Mesendoderm (in vitro differentiated cells): ENCODE results near the gene CRADD.

Experiments used
- DNase-seq: peaks from one replicate; pipeline ENCODE4 v3.0.0; 2013
- H2AK5ac ChIP-seq: 2 replicates; pipeline ENCODE4 v1.6.1; 2013; ENCODE audit warnings: low read length, inconsistent platforms
- H2BK120ac ChIP-seq: 2 replicates; pipeline ENCODE4 v1.6.1; 2013; ENCODE audit warnings: low read depth, mild to moderate bottlenecking, low read length, moderate library complexity, mixed read lengths
- H2BK15ac ChIP-seq: replicated peaks from 2 replicates; pipeline ENCODE4 v1.6.1; 2013; ENCODE audit warnings: low read depth, mild to moderate bottlenecking, moderate library complexity
- H2BK5ac ChIP-seq: 2 replicates; pipeline ENCODE4 v1.6.1; 2013; ENCODE audit warnings: low read length, inconsistent platforms
- H3K18ac ChIP-seq: 2 replicates; pipeline ENCODE4 v1.6.1; 2013; ENCODE audit warnings: mild to moderate bottlenecking, low read length, mixed read lengths
- H3K23ac ChIP-seq: one replicate; pipeline ENCODE4 v1.6.1; 2013; ENCODE audit warnings: low read length
- H3K27ac ChIP-seq: 2 replicates; pipeline ENCODE4 v1.5.1; 2013; ENCODE audit warnings: low read depth, mild to moderate bottlenecking, inconsistent platforms, low read length, moderate library complexity
- H3K27me3 ChIP-seq: 2 replicates; pipeline ENCODE4 v1.6.1; 2013; ENCODE audit warnings: low read length, control low read depth, mild to moderate bottlenecking, inconsistent platforms; ENCODE audit not compliant: insufficient read depth, poor library complexity
- H3K36me3 ChIP-seq: 2 replicates; pipeline ENCODE4 v1.6.1; 2013; ENCODE audit warnings: low read length, inconsistent platforms; ENCODE audit not compliant: control insufficient read depth, insufficient read depth
- H3K4ac ChIP-seq: one replicate; pipeline ENCODE4 v1.6.1; 2013; ENCODE audit warnings: low read depth, mild to moderate bottlenecking, low read length, moderate library complexity
- H3K4me1 ChIP-seq: 2 replicates; pipeline ENCODE4 v1.6.1; 2013; ENCODE audit warnings: low read depth, low read length, inconsistent platforms; ENCODE audit not compliant: control insufficient read depth
- H3K4me2 ChIP-seq: 2 replicates; pipeline ENCODE4 v1.6.1; 2013; ENCODE audit warnings: low read length
- H3K4me3 ChIP-seq: 2 replicates; pipeline ENCODE4 v1.5.1; 2013; ENCODE audit warnings: mild to moderate bottlenecking, low read length
- H3K56ac ChIP-seq: one replicate; pipeline ENCODE4 v1.6.1; 2013; ENCODE audit warnings: low read length
- H3K79me1 ChIP-seq: 2 replicates; pipeline ENCODE4 v1.6.1; 2013; ENCODE audit warnings: low read length, inconsistent platforms
- H3K79me2 ChIP-seq: 2 replicates; pipeline ENCODE4 v1.6.1; 2013; ENCODE audit warnings: mild to moderate bottlenecking, low read length; ENCODE audit not compliant: control insufficient read depth, insufficient read depth
- H3K9ac ChIP-seq: 2 replicates; pipeline ENCODE4 v1.6.1; 2013; ENCODE audit warnings: low read length, inconsistent platforms
- H4K5ac ChIP-seq: one replicate; pipeline ENCODE4 v1.6.1; 2013; ENCODE audit warnings: low read length
- H4K8ac ChIP-seq: one replicate; pipeline ENCODE4 v1.6.1; 2013; ENCODE audit warnings: low read depth, mild to moderate bottlenecking, control low read depth, low read length, moderate library complexity
- WGBS: extraction: QIAGEN DNeasy Blood & Tissue Kit; methylation state at CpG from one replicate; pipeline ENCODE4 v1.1.7; 2013; ENCODE audit warnings: low lambda C conversion rate, missing lambda C conversion rate; ENCODE audit not compliant: insufficient coverage; ENCODE audit errors: extremely low coverage; 5-methylcytosine and 5-hydroxymethylcytosine counted together

Gene CRADD

GRCh38 chr12:93824514-93825500, 147.6 kb downstream of the CRADD start:
- Histone ChIP-seq H3K79me1 (no peaks in the 10 kb centered on the region), H3K4me2 (no peak overlapping the region), H3K4me3 (no peak overlapping the region), H3K27me3 (no peaks in the 10 kb centered on the region), H4K8ac (no peak overlapping the region), H3K4me1 (peaks cover 8% of the 10 kb centered on the region), H3K56ac (no peak overlapping the region), H3K79me2 (no peaks in the 10 kb centered on the region), H3K36me3 (no peaks in the 10 kb centered on the region), H3K23ac (no peak overlapping the region), H3K27ac (no peak overlapping the region), H2BK15ac (peak overlapping the region; percentile 28), H2BK5ac (no peak overlapping the region), H3K4ac (no peak overlapping the region), H2BK120ac (no peak overlapping the region), H3K9ac (no peak overlapping the region), H3K18ac (peak overlapping the region; percentile 78), H4K5ac (no peak overlapping the region), H2AK5ac (no peak overlapping the region)
- WGBS, result no CpG with 5 or more reads among the region's 11 CpGs
- DNase-seq, result peak; percentile 94

DNA sequence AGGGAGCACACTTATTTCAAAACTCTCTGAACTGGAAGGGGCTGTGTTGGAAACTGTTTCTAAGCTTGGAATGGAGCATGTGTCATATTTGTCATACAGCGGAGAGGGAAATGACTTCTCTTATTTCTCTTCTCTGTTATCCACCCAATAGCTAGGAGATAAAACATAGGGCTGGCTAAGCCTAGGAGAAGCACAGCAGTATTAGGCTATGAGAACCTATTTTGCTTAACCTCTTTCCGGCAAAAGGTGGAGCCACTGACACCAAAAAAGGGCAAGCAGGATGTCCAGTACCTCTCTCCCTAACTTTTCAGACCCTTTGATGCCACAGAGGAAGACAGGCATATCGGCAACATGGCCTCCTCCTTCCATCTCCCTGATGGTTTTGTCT, 148.3 kb downstream of the CRADD start:
- H3K27ac ChIP-seq, result no peak overlapping the region

DNA sequence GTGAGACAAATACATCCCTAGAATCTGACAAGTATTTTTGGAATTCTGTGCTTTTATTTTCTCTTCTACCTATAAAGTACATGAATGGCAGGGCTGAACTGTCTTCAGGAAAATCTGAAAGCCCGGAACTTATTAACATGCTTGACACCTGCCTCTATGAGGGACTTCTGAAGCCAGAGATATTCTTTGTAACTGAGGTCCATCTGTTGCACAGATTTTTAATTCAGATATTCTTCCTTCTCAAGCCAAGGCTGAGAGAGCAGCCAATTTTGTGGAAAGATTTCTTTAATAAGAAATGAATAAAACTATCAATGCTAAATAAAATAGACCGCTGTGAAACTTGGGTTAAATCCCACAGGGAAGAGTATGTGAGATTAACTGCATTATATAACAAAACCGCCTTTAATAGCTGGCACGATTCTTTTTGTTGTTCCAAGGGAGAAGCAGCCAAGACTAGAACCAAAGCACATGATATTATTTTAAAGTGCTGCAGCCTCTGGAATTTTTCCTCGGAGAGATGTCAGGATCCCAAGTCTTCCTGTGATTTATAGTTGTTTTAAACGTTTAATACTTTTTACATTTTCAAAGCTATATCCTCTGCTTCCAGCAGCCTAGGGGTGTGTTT, 148.9 kb downstream of the CRADD start:
- Histone ChIP-seq H2BK5ac (no peak overlapping the region), H3K27me3 (no peaks in the 10 kb centered on the region), H2AK5ac (no peak overlapping the region), H4K5ac (no peak overlapping the region), H3K27ac (no peak overlapping the region), H3K4me1 (peaks cover 8% of the 10 kb centered on the region), H3K4me3 (no peak overlapping the region), H3K56ac (no peak overlapping the region), H3K79me1 (no peaks in the 10 kb centered on the region), H3K4ac (no peak overlapping the region), H4K8ac (no peak overlapping the region), H3K79me2 (no peaks in the 10 kb centered on the region), H3K23ac (no peak overlapping the region), H3K4me2 (no peak overlapping the region), H3K18ac (no peak overlapping the region), H3K36me3 (no peaks in the 10 kb centered on the region), H2BK120ac (no peak overlapping the region), H2BK15ac (no peak overlapping the region), H3K9ac (no peak overlapping the region)
- no CpG with 5 or more reads among the region's 6 CpGs for WGBS
- no peak for DNase-seq

More for the DNA sequence above, 148.3 kb downstream of the CRADD start:
- Histone ChIP-seq H3K4me2 (no peak overlapping the region), H4K8ac (no peak overlapping the region), H3K4ac (no peak overlapping the region), H3K4me1 (peaks cover 8% of the 10 kb centered on the region), H3K79me2 (no peaks in the 10 kb centered on the region), H3K56ac (no peak overlapping the region), H2AK5ac (no peak overlapping the region), H2BK15ac (peak overlapping the region; percentile 28), H3K79me1 (no peaks in the 10 kb centered on the region), H3K27me3 (no peaks in the 10 kb centered on the region), H3K4me3 (no peak overlapping the region), H3K18ac (peak overlapping the region; percentile 31), H4K5ac (no peak overlapping the region), H3K23ac (no peak overlapping the region), H2BK5ac (no peak overlapping the region), H3K9ac (no peak overlapping the region), H3K36me3 (no peaks in the 10 kb centered on the region), H2BK120ac (no peak overlapping the region)
- peak; percentile 67 for DNase-seq
- WGBS, result no CpG with 5 or more reads among the region's 3 CpGs

GRCh38 chr12:93827179-93827578, 150.0 kb downstream of the CRADD start:
- no peaks in the 10 kb centered on the region for H3K36me3 ChIP-seq
- no CpG with 5 or more reads among the region's 6 CpGs for WGBS
- H3K27ac ChIP-seq, result no peak overlapping the region
- no peak overlapping the region for H3K56ac ChIP-seq
- H3K79me1 ChIP-seq, result no peaks in the 10 kb centered on the region
- H3K18ac ChIP-seq, result no peak overlapping the region
- no peak overlapping the region for H2AK5ac ChIP-seq
- H2BK5ac ChIP-seq, result no peak overlapping the region
- no peak overlapping the region for H4K5ac ChIP-seq
- H3K4me2 ChIP-seq, result no peak overlapping the region
- H3K23ac ChIP-seq, result no peak overlapping the region
- H3K79me2 ChIP-seq, result no peaks in the 10 kb centered on the region
- no peak overlapping the region for H2BK15ac ChIP-seq
- H3K4me1 ChIP-seq, result peaks cover 8% of the 10 kb centered on the region
- no peak for DNase-seq
- H3K27me3 ChIP-seq, result no peaks in the 10 kb centered on the region
- no peak overlapping the region for H3K9ac ChIP-seq
- no peak overlapping the region for H2BK120ac ChIP-seq
- H4K8ac ChIP-seq, result no peak overlapping the region
- H3K4me3 ChIP-seq, result no peak overlapping the region
- no peak overlapping the region for H3K4ac ChIP-seq

DNA sequence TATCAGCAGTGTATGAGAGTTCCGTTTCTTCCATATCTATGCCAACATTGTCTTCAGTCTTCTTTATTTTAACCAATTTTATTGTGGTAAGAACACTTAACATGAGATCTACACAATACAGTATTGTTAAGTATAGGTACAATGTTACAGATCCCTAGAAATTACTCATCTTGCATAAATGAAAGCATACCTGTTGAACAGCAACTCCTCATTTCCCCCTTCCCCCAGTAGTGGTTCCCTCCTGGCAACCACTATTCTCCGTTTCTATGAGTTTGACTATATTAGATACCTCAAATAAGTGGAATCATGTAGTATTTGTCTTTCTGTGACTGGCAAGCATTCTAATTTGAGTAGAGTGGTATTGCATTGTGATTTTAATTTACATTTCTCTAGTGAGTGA, 150.5 kb downstream of the CRADD start:
- WGBS, result no CpG with 5 or more reads among the region's 2 CpGs
- Histone ChIP-seq H3K9ac (no peak overlapping the region), H3K36me3 (no peaks in the 10 kb centered on the region), H2BK15ac (no peak overlapping the region), H3K4me2 (no peak overlapping the region), H3K23ac (no peak overlapping the region), H3K79me1 (no peaks in the 10 kb centered on the region), H3K4ac (no peak overlapping the region), H2AK5ac (no peak overlapping the region), H3K18ac (no peak overlapping the region), H3K4me3 (no peak overlapping the region), H3K79me2 (no peaks in the 10 kb centered on the region), H4K5ac (no peak overlapping the region), H3K56ac (no peak overlapping the region), H2BK120ac (no peak overlapping the region), H4K8ac (no peak overlapping the region), H3K27ac (no peak overlapping the region), H2BK5ac (no peak overlapping the region), H3K4me1 (peaks cover 8% of the 10 kb centered on the region), H3K27me3 (no peaks in the 10 kb centered on the region)
- no peak for DNase-seq
